DMS 273 (cell line): ENCODE results near the gene OR51E1.

Experiments used
- DNase-seq: peaks from one replicate; lab custom pipeline; 2025; ENCODE audit not compliant: unreplicated experiment; lab: John Stamatoyannopoulos, UW

The OR51E1 gene

GRCh38 chr11:4647766-4648165, 4.0 kb downstream of the OR51E1 start:
- DNase-seq = no peak

DNA sequence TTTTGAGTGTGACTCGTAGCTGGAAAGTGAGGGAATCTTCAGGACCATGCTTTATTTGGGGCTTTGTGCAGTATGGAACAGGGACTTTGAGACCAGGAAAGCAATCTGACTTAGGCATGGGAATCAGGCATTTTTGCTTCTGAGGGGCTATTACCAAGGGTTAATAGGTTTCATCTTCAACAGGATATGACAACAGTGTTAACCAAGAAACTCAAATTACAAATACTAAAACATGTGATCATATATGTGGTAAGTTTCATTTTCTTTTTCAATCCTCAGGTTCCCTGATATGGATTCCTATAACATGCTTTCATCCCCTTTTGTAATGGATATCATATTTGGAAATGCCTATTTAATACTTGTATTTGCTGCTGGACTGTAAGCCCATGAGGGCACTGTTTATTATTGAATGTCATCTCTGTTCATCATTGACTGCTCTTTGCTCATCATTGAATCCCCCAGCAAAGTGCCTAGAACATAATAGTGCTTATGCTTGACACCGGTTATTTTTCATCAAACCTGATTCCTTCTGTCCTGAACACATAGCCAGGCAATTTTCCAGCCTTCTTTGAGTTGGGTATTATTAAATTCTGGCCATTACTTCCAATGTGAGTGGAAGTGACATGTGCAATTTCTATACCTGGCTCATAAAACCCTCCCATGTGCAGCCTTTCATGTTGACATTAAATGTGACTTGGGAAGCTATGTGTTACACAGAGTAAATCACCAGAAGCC, 11.0 kb downstream of the OR51E1 start:
- no peak for DNase-seq

DNA sequence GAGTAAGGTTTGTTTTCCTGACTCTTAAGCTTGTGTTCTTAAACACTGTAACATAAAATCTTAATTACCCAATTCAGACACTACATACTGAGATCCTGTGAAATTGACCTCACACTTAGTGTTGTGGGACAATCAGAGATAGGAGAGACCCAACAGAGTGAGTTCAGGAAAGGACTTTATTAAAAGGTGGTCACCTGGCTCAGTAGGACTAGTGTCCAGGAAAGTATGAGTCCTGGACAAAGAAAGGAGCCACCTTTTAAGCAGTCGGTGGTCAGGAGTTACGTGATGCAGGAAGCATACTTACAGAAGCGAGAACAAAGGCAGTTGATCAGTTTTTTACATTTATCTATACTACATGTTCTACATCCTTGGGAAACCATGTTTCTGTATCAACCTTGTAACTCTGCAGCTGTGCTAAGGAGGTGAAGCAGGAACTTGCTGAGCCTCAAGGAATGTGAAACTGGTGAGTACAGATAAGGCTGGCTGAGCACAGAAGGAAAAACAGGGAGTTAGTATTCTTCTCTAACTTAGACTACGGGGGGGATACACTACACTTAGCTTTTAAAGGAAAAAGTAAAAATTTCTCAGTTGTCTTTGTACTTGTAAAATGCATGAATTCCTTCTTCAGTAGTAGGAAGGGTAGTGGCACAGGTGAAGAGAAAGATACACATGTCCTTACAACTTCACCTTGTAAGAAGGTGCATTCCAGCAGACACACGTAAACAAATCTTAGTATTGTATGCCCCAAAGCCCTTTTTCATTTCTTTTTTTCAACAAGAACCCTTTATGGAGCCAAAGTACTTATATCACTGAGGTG, 15.1 kb downstream of the OR51E1 start:
- no peak for DNase-seq

DNA sequence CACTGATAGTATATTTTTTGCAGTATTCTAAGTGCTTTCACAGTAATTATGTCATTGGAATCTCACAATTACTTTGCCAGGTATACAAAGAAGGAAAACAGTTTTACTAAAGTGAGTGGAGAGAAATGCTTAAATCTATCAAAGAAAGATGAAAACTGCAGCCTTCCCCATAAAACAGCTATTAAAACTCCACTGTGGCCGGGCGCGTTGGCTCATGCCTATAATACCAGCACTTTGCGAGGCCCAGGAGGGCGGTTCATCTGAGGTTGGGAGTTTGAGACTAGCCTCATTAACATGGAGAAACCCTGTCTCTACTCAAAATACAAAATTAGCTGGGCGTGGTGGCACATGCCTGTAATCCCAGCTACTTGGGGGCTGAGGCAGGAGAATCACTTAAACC, 19.1 kb downstream of the OR51E1 start:
- DNase-seq = no peak

- no peak for DNase-seq
These were observed 20.4 kb downstream of the OR51E1 start for GRCh38 chr11:4664183-4664582.

DNA sequence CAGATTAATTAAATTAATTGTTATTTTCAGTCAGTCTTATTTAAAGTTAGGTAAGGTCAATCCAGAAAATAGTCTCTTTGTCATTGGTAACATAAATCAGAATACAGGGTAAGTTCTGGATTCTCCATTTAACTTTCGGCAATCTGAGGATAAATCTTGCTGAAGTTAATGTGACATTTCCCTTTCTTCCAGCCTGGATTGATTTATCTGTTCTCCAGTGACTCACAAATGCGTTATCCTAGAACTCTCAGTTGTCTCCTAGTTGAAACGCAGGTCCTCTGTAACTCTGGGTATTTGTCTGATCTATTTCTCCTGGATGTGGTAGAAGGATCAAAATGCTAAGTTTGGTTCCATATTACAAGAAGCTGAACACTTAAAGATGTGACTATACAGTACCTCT, 21.0 kb downstream of the OR51E1 start:
- DNase-seq = no peak

GRCh38 chr11:4665424-4665823, 21.6 kb downstream of the OR51E1 start:
- no peak for DNase-seq

- DNase-seq = no peak
These were observed 28.0 kb downstream of the OR51E1 start for GRCh38 chr11:4671741-4672140.

DNA sequence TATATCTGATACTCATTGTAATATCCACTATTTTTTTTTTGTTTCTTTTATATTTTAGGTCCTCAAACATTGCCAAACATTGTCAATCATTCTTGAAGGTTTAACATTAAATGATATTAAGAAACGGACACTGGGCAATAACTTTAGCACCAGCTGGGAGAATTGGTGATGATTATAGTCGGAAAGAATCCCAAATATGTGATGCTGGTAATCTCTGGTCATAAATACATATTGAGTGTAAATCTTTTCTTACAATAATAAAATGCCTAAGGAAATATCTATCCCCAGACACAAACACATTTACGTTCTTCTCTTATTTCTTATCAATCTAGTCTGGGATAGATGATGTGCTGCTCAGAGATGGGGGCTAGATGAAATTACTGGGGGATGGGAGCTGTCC, 28.7 kb downstream of the OR51E1 start:
- no peak for DNase-seq

DNA sequence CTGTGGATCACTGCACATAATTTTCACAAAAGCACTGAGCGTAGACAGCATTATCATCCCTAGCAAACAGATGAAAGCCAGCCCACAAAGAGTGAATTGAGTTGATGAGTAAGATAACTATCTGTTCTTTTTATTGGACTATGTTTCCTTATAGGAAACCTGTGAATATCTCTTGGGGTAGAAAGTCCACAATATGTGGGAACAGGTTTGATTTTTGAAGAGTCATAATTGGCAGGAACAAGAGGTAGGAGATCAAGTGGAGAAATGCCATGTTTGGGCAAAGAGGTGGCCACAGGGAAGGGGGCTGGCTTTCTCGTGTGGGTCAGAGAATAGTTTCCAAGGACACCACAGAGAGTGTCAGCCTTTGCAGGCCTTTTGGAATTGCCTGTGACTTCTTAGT, 30.0 kb downstream of the OR51E1 start:
- no peak for DNase-seq

DNA sequence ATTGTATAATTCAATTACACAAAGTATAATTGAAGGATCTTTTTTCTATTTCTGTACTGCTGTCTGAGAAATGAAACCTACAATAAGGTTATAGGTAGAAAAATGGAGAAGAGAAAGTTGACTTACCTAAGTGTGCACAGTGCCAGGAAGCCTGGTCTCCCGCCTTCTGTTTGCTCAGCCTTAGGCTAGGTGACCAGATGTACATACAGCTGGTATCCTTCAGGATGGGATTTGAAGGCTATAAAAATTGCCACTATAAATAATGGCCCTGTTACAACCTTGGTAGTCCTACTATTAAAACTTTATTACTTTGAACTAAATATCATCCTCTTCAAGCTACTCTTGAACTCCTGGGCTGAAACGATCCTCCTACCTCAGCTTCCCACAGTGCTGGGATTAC, 34.2 kb downstream of the OR51E1 start:
- DNase-seq = peak; percentile 1

GRCh38 chr11:4680341-4680740, 36.6 kb downstream of the OR51E1 start:
- no peak for DNase-seq

- no peak for DNase-seq
These were observed 39.0 kb downstream of the OR51E1 start for GRCh38 chr11:4682623-4683419.

DNA sequence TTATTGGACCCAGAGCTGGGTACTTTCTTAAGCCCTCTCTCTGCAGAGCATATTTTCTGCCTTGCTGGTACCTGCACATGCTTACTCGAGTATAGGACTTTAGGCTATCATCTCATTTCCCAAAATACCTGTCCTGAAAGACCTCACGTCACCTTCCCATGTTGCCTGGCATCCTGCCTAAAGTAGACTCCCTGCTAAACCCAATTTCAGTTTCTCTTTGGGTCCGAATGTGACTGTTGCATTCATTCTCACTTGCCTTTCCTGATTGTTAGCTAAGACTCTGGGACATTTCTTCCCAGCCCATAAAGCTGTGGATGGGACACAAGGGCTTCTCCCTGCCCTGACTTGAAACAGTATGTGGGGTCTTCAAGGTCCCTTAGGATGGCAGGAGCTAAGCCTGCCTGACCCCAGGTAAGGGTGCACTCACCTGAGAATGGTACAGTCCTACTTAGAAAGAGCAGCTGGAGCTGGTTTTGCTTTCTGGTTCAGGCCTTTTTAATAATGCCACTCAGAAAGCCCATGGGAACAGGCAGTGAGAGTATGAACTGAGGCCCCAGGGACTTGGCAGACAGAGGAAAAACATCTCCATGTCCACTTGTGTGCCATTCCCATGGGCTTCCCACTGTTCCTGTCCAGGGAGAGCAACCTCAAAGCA, 41.0 kb downstream of the OR51E1 start:
- DNase-seq = no peak

GRCh38 chr11:4695442-4695841, 51.7 kb downstream of the OR51E1 start:
- DNase-seq = no peak

GRCh38 chr11:4697585-4697984, 53.8 kb downstream of the OR51E1 start, which contains the start of gene OR51E2:
OR51E2 (minus strand) TSS chr11:4697853; CDS start chr11:4682711, 15,142 bp downstream.
- DNase-seq = no peak

- no peak for DNase-seq
These were observed 56.1 kb downstream of the OR51E1 start for GRCh38 chr11:4699697-4700435.

DNA sequence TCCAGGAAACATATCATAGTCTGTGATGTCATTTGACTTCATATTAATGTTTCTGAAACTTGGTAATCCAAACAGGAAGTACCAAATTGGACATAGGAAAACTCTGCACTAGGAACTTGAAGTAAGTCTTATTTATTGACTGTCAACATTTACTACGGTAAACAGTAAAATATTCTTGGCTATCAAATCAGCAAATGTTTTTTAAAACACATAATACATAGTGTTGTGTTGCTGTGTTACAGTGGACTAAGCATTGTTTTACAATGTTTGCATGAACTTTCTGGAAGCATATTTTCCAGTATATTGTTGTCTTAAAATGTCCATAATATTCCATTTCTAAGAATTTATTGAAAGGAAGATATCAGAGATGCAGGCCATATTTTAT, 56.6 kb downstream of the OR51E1 start:
- no peak for DNase-seq

GRCh38 chr11:4704054-4704789, 60.4 kb downstream of the OR51E1 start, which contains the start of gene MMP26:
MMP26 (plus strand) TSS chr11:4704784.
- DNase-seq = no peak
